SK-N-SH (cell line): ENCODE measurements around the gene P3H3.

Experiments used
- CHD2 ChIP-seq: fragments of 150-350 bp; IDR thresholded peaks from 2 replicates; pipeline ENCODE4 v1.6.1; 2018; ENCODE audit warnings: low read length; ENCODE audit not compliant: partially characterized antibody
- EZH2phosphoT487 ChIP-seq: fragments of 200-600 bp; sonication (generic); IDR thresholded peaks from 2 replicates; pipeline ENCODE4 v1.6.1; 2017; ENCODE audit warnings: low read depth, mixed run types, mild to moderate bottlenecking, antibody characterized with exemption, moderate library complexity, borderline replicate concordance
- FOXJ3 ChIP-seq: sonication (generic); formaldehyde crosslinking; IDR thresholded peaks from 2 replicates; pipeline ENCODE4 v1.5.1; 2020; ENCODE audit warnings: mild to moderate bottlenecking, missing genetic modification reagents
- FOXM1 ChIP-seq: IDR thresholded peaks from 2 replicates; pipeline ENCODE4 v1.4.0; 2012; ENCODE audit warnings: low read depth, mild to moderate bottlenecking
- NFIC ChIP-seq: IDR thresholded peaks from 2 replicates; pipeline ENCODE4 v1.4.0; 2012; ENCODE audit warnings: borderline replicate concordance
- POLR2AphosphoS5 ChIP-seq: IDR thresholded peaks from 2 replicates; pipeline ENCODE4 v1.6.1; 2012; ENCODE audit warnings: low read depth, low read length
- RAD21 ChIP-seq: IDR thresholded peaks from 2 replicates; pipeline ENCODE4 v1.6.1; 2012; ENCODE audit warnings: mild to moderate bottlenecking, low read length
- RCOR1 ChIP-seq: fragments of 150-350 bp; IDR thresholded peaks from 2 replicates; pipeline ENCODE4 v1.6.1; 2017; ENCODE audit warnings: antibody characterized with exemption, low read length
- TAF1 ChIP-seq: IDR thresholded peaks from 2 replicates; pipeline ENCODE4 v1.6.1; 2012; ENCODE audit warnings: low read depth, mild to moderate bottlenecking, low read length, moderate library complexity, borderline replicate concordance
- YY1 ChIP-seq: IDR thresholded peaks from 2 replicates; pipeline ENCODE4 v1.4.0; 2012; ENCODE audit warnings: low read depth, mild to moderate bottlenecking
- TF ChIP-seq, protein P1 (sequence below): fragments of 150-350 bp; IDR thresholded peaks from 2 replicates; pipeline ENCODE4 v1.6.1; 2017; ENCODE audit warnings: antibody characterized with exemption, low read length, low read depth, borderline replicate concordance
- TF ChIP-seq, protein P2 (sequence below): fragments of 200-600 bp; sonication (generic); IDR thresholded peaks from 2 replicates; pipeline ENCODE4 v1.6.1; 2017; ENCODE audit warnings: antibody characterized with exemption, mild to moderate bottlenecking, moderate library complexity
- TF ChIP-seq, protein P3 (sequence below): IDR thresholded peaks from 2 replicates; pipeline ENCODE4 v1.4.0; 2012; ENCODE audit warnings: low read depth, borderline replicate concordance

DNA sequence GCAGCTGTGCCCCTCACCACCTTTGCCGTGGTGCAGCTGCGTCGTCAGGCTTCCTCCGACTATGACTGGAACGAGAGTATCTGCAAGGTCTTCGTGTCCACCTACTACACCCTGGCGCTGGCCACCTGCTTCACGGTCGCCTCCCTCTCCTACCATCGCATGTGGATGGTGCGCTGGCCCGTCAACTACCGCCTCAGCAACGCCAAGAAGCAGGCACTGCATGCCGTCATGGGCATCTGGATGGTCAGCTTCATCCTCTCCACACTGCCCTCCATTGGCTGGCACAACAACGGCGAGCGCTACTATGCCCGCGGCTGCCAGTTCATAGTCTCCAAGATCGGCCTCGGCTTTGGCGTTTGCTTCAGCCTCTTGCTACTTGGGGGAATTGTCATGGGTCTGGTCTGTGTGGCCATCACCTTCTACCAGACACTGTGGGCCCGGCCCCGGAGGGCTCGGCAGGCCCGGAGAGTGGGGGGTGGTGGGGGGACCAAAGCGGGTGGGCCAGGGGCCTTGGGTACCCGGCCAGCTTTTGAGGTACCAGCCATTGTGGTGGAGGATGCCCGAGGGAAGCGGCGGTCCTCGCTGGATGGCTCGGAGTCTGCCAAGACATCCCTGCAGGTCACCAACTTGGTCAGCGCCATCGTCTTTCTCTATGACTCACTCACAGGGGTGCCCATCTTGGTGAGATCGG lies 4.0 kb upstream of the P3H3 start:
- no peak for TF ChIP-seq POLR2AphosphoS5
- TF ChIP-seq EZH2phosphoT487 = no peak
- TF ChIP-seq YY1 = no peak
- TF ChIP-seq, protein P1, sequence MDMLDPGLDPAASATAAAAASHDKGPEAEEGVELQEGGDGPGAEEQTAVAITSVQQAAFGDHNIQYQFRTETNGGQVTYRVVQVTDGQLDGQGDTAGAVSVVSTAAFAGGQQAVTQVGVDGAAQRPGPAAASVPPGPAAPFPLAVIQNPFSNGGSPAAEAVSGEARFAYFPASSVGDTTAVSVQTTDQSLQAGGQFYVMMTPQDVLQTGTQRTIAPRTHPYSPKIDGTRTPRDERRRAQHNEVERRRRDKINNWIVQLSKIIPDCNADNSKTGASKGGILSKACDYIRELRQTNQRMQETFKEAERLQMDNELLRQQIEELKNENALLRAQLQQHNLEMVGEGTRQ = no peak
- TF ChIP-seq, protein P2, sequence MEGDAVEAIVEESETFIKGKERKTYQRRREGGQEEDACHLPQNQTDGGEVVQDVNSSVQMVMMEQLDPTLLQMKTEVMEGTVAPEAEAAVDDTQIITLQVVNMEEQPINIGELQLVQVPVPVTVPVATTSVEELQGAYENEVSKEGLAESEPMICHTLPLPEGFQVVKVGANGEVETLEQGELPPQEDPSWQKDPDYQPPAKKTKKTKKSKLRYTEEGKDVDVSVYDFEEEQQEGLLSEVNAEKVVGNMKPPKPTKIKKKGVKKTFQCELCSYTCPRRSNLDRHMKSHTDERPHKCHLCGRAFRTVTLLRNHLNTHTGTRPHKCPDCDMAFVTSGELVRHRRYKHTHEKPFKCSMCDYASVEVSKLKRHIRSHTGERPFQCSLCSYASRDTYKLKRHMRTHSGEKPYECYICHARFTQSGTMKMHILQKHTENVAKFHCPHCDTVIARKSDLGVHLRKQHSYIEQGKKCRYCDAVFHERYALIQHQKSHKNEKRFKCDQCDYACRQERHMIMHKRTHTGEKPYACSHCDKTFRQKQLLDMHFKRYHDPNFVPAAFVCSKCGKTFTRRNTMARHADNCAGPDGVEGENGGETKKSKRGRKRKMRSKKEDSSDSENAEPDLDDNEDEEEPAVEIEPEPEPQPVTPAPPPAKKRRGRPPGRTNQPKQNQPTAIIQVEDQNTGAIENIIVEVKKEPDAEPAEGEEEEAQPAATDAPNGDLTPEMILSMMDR = no peak
- no peak for TF ChIP-seq NFIC
- no peak for TF ChIP-seq FOXJ3
- no peak for TF ChIP-seq CHD2
- TF ChIP-seq, protein P3, sequence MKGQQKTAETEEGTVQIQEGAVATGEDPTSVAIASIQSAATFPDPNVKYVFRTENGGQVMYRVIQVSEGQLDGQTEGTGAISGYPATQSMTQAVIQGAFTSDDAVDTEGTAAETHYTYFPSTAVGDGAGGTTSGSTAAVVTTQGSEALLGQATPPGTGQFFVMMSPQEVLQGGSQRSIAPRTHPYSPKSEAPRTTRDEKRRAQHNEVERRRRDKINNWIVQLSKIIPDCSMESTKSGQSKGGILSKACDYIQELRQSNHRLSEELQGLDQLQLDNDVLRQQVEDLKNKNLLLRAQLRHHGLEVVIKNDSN = no peak
- TF ChIP-seq RAD21 = no peak
- no peak for TF ChIP-seq TAF1
- no peak for TF ChIP-seq RCOR1
- no peak for TF ChIP-seq FOXM1
